HFF-Myc (cell line): ENCODE measurements around the gene PPM1D.

ENCODE experiments used
- DNase-seq: peaks from one replicate; pipeline ENCODE4 v3.0.0-alpha.2; 2011; ENCODE audit warnings: low read depth; ENCODE audit errors: extremely low read depth
- H3K4me3 ChIP-seq: replicated peaks from 2 replicates; pipeline ENCODE4 v1.5.1; 2011; ENCODE audit warnings: low read depth, mild to moderate bottlenecking, control low read depth, low read length
- CTCF ChIP-seq: IDR thresholded peaks from 2 replicates; pipeline ENCODE4 v1.5.1; 2012; ENCODE audit warnings: mild to moderate bottlenecking, low read depth, low read length, control low read depth; ENCODE audit errors: missing control alignments

The PPM1D gene

GRCh38 chr17:60675997-60676396 is 76.0 kb downstream of the PPM1D start:
- no peak overlapping the region for H3K4me3 ChIP-seq
- DNase-seq = no peak
- TF ChIP-seq CTCF = no peak

GRCh38 chr17:60676758-60677307 is 76.8 kb downstream of the PPM1D start:
- H3K4me3 ChIP-seq = peak overlapping the region; percentile 72
- no peak for TF ChIP-seq CTCF
- DNase-seq = no peak

- TF ChIP-seq CTCF = no peak
- H3K4me3 ChIP-seq = peak within 1 kb of the TSS; percentile 72
- DNase-seq = peak; percentile 97
Measured at GRCh38 chr17:60677308-60678117, 77.5 kb downstream of the PPM1D start, which contains the start of gene BCAS3. Gene BCAS3, plus strand, starts transcription at chr17:60677851.

GRCh38 chr17:60678118-60678444 is 78.1 kb downstream of the PPM1D start:
- peak overlapping the region; percentile 72 for H3K4me3 ChIP-seq
- no peak for TF ChIP-seq CTCF
- DNase-seq = no peak

GRCh38 chr17:60679287-60679686 is 79.3 kb downstream of the PPM1D start:
- no peak for TF ChIP-seq CTCF
- H3K4me3 ChIP-seq = no peak overlapping the region
- DNase-seq = no peak

- no peak for TF ChIP-seq CTCF
- H3K4me3 ChIP-seq = no peak overlapping the region
- DNase-seq = no peak
Measured at GRCh38 chr17:60680754-60681153, 80.8 kb downstream of the PPM1D start.
